HG03066 (cell line): ENCODE results near the gene PLSCR2.
"Not testable (repeated sequence)": the region's sequence is repeated elsewhere in the genome, so short reads cannot be mapped to it uniquely, and the experiment has no call there.

Experiments used
- ATAC-seq: cut with Tn5 transposase; IDR thresholded peaks from one replicate; pipeline ENCODE4 v1.9.1; 2021; ENCODE audit warnings: low read depth; ENCODE audit not compliant: unreplicated experiment

Gene PLSCR2

GRCh38 chr3:146469150-146470017 lies at the start of gene PLSCR2:
Gene PLSCR2 (minus strand): TSS chr3:146469561. CDS start chr3:146459904, 9,657 bp downstream.
- ATAC-seq = peak; percentile 95

- no peak for ATAC-seq
These were observed 48.5 kb upstream of the PLSCR2 start for GRCh38 chr3:146517684-146518435.

GRCh38 chr3:146513386-146514051 lies 44.2 kb upstream of the PLSCR2 start:
- no peak for ATAC-seq

GRCh38 chr3:146511402-146512134 lies 42.2 kb upstream of the PLSCR2 start:
- ATAC-seq = no peak

- no peak for ATAC-seq
These were observed 38.2 kb upstream of the PLSCR2 start for GRCh38 chr3:146507331-146508120.

GRCh38 chr3:146505516-146505915 lies 36.2 kb upstream of the PLSCR2 start:
- ATAC-seq = no peak

GRCh38 chr3:146504498-146505197 lies 35.3 kb upstream of the PLSCR2 start:
- no peak for ATAC-seq

- peak; percentile 97 for ATAC-seq
These were observed 34.3 kb upstream of the PLSCR2 start for GRCh38 chr3:146503461-146504202.

- ATAC-seq = no peak
These were observed 33.6 kb upstream of the PLSCR2 start for GRCh38 chr3:146502887-146503460.

GRCh38 chr3:146501752-146502151 lies 32.4 kb upstream of the PLSCR2 start:
- ATAC-seq = no peak

GRCh38 chr3:146499701-146500100 lies 30.3 kb upstream of the PLSCR2 start:
- ATAC-seq = no peak

GRCh38 chr3:146498002-146498736 lies 28.8 kb upstream of the PLSCR2 start:
- ATAC-seq = no peak

GRCh38 chr3:146497145-146497843 lies 27.9 kb upstream of the PLSCR2 start:
- not testable (repeated sequence) for ATAC-seq

- no peak for ATAC-seq
These were observed 27.4 kb upstream of the PLSCR2 start for GRCh38 chr3:146496726-146497125.

- no peak for ATAC-seq
These were observed 26.9 kb upstream of the PLSCR2 start for GRCh38 chr3:146496251-146496650.

GRCh38 chr3:146493761-146494160 lies 24.4 kb upstream of the PLSCR2 start:
- no peak for ATAC-seq

- ATAC-seq = no peak
These were observed 23.9 kb upstream of the PLSCR2 start for GRCh38 chr3:146493221-146493620.
